Neuronal stem cell (in vitro differentiated cells): Measurements from ENCODE around the gene LTBP1.

Experiments
- DNase-seq: peaks from one replicate; pipeline ENCODE4 v3.0.0-alpha.2; 2013; ENCODE audit warnings: low spot score
- H2AFZ ChIP-seq: one replicate; pipeline ENCODE4 v1.6.1; 2013; ENCODE audit warnings: mild to moderate bottlenecking, low read length, inconsistent platforms
- H2AK5ac ChIP-seq: 2 replicates; pipeline ENCODE4 v1.6.1; 2013; ENCODE audit warnings: low read depth, mild to moderate bottlenecking, inconsistent platforms, low read length, moderate library complexity, mixed read lengths
- H2BK120ac ChIP-seq: 2 replicates; pipeline ENCODE4 v1.6.1; 2013; ENCODE audit warnings: low read depth, mild to moderate bottlenecking, inconsistent platforms, low read length, moderate library complexity, mixed read lengths
- H2BK12ac ChIP-seq: one replicate; pipeline ENCODE4 v1.6.1; 2013; ENCODE audit warnings: low read length, inconsistent platforms
- H2BK15ac ChIP-seq: 2 replicates; pipeline ENCODE4 v1.6.1; 2013; ENCODE audit warnings: mild to moderate bottlenecking, low read length, inconsistent platforms, mixed read lengths
- H2BK5ac ChIP-seq: one replicate; pipeline ENCODE4 v1.6.1; 2013; ENCODE audit warnings: inconsistent platforms, mild to moderate bottlenecking, low read length, moderate library complexity
- H3K14ac ChIP-seq: one replicate; pipeline ENCODE4 v1.6.1; 2013; ENCODE audit warnings: low read length, inconsistent platforms
- H3K18ac ChIP-seq: 2 replicates; pipeline ENCODE4 v1.6.1; 2013; ENCODE audit warnings: low read length, inconsistent platforms
- H3K23ac ChIP-seq: 2 replicates; pipeline ENCODE4 v1.6.1; 2013; ENCODE audit warnings: low read depth, mild to moderate bottlenecking, mixed read lengths, low read length, inconsistent platforms; ENCODE audit not compliant: poor library complexity
- H3K27ac ChIP-seq: replicated peaks from 3 replicates; pipeline ENCODE4 v1.5.1; 2013; ENCODE audit warnings: low read length, inconsistent platforms
- H3K27me3 ChIP-seq, 3 experiments: 2 replicates each; pipeline ENCODE4 v1.6.1; 2013; ENCODE audit warnings: low read length in 3 of 3, mild to moderate bottlenecking in 2 of 3, inconsistent platforms in 1 of 3, low read depth in 1 of 3, mixed read lengths in 1 of 3, moderate library complexity in 1 of 3; ENCODE audit not compliant: control insufficient read depth in 3 of 3, insufficient read depth in 3 of 3
- H3K36me3 ChIP-seq, 2 donors: replicated peaks in 1 of 2; 2 replicates each; pipeline ENCODE4 v1.6.1; 2013; ENCODE audit warnings: low read length in 2 of 2; ENCODE audit not compliant: control insufficient read depth in 2 of 2, insufficient read depth in 2 of 2
- H3K4ac ChIP-seq: 2 replicates; pipeline ENCODE4 v1.6.1; 2013; ENCODE audit warnings: inconsistent platforms, mild to moderate bottlenecking, low read length, moderate library complexity
- H3K4me1 ChIP-seq, 2 donors: 1 replicate in 1 of 2; 2 replicates in 1 of 2; pipeline ENCODE4 v1.6.1; 2013; ENCODE audit warnings: low read length in 2 of 2, low read depth in 1 of 2; ENCODE audit not compliant: control insufficient read depth in 2 of 2, insufficient read depth in 1 of 2
- H3K4me2 ChIP-seq: one replicate; pipeline ENCODE4 v1.6.1; 2013; ENCODE audit warnings: mild to moderate bottlenecking, low read length, inconsistent platforms; ENCODE audit not compliant: insufficient read depth, poor library complexity, severe bottlenecking
- H3K4me3 ChIP-seq, 2 donors: 2 replicates each; pipeline ENCODE4 v1.5.1; 2013; ENCODE audit warnings: low read length in 2 of 2, mild to moderate bottlenecking in 2 of 2, inconsistent platforms in 1 of 2, moderate library complexity in 1 of 2
- H3K79me1 ChIP-seq: one replicate; pipeline ENCODE4 v1.6.1; 2013; ENCODE audit warnings: low read depth, mild to moderate bottlenecking, inconsistent platforms, low read length, moderate library complexity
- H3K9ac ChIP-seq: one replicate; pipeline ENCODE4 v1.6.1; 2013; ENCODE audit warnings: mild to moderate bottlenecking, low read depth, low read length, inconsistent platforms; ENCODE audit not compliant: poor library complexity
- H3K9me3 ChIP-seq, 2 donors: replicated peaks in 1 of 2; 2 replicates each; pipeline versions ENCODE3 to v1.6.1; 2013; ENCODE audit warnings: low read length in 2 of 2, mild to moderate bottlenecking in 2 of 2, inconsistent platforms in 1 of 2, low read depth in 1 of 2, mixed read lengths in 1 of 2, moderate library complexity in 1 of 2; ENCODE audit not compliant: control insufficient read depth in 2 of 2, insufficient read depth in 1 of 2
- H4K8ac ChIP-seq: one replicate; pipeline ENCODE4 v1.6.1; 2013; ENCODE audit warnings: low read depth, mild to moderate bottlenecking, inconsistent platforms, low read length, moderate library complexity
- H4K91ac ChIP-seq: one replicate; pipeline ENCODE4 v1.6.1; 2013; ENCODE audit warnings: low read length, low read depth, mild to moderate bottlenecking, inconsistent platforms; ENCODE audit not compliant: poor library complexity
- WGBS, 2 donors: extraction: QIAGEN DNeasy Blood & Tissue Kit; methylation state at CpG; one replicate each; pipeline ENCODE4 v1.1.7; 2013; ENCODE audit warnings: missing lambda C conversion rate in 2 of 2, mixed read lengths in 1 of 2; ENCODE audit not compliant: insufficient read length in 2 of 2, insufficient replicate concordance in 1 of 2; ENCODE audit errors: extremely low coverage in 2 of 2; 5-methylcytosine and 5-hydroxymethylcytosine counted together

The LTBP1 gene

DNA sequence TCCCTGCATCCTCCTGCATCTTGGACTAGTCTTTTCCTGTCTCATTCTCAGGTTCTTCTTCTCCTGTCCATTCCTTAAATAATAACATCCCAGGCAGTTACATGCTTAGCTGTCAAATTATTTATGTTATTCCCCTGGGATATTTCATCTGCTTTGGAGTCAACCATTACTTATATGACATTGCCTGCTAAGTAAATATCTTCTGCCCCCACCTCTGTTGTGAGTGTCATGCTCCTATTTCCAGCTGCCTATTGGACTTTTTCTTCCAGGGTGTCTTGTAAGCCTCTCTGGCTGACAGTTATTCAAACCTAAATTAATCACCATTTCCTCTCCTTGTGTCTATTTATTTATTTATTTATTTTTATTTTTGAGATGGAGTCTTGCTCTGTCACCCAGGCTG lies 405.0 kb downstream of the LTBP1 start:
- Histone ChIP-seq H3K36me3 (peaks cover 0 to 14% of the 10 kb centered on the region in 2 donors), H4K91ac (no peak overlapping the region), H3K9me3 (peaks cover 4% of the 10 kb centered on the region in 2 donors)

DNA sequence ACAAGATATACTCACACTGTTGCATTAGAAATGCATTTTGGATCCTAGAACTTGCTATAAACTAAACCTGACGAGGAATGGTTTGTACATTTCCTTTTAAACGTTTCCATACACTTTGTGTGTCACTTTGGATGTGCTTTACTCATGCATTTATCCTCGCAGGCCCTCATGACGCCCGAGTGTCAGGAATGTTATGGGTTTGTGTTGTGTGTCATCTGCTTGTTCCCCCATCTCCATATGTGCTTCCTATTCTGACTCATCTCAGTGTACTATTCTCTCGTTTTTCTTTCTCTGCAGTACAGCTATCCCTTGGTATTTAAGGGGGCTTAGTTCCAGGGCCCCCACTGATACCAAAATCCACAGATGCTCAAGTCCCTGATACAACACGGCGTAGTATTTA lies 408.2 kb downstream of the LTBP1 start:
- Histone ChIP-seq H3K14ac (no peak overlapping the region), H3K27ac (no peak overlapping the region), H4K91ac (no peak overlapping the region), H3K4ac (no peak overlapping the region), H4K8ac (no peak overlapping the region), H2BK5ac (no peak overlapping the region), H2BK12ac (no peak overlapping the region), H3K9ac (no peak overlapping the region), H3K4me2 (no peak overlapping the region), H3K27me3 (no peaks in the 10 kb centered on the region), H3K18ac (no peak overlapping the region), H3K4me3 (no peak overlapping the region), H3K4me1 (no peaks in the 10 kb centered on the region), H3K36me3 (peaks cover 0 to 12% of the 10 kb centered on the region in 2 donors), H2AK5ac (no peak overlapping the region), H2BK120ac (no peak overlapping the region), H2BK15ac (no peak overlapping the region), H2AFZ (no peak overlapping the region), H3K79me1 (no peaks in the 10 kb centered on the region), H3K23ac (no peak overlapping the region), H3K9me3 (peaks cover 4% of the 10 kb centered on the region in 2 donors)
- no CpG with 5 or more reads among the region's 8 CpGs for WGBS, 2 donors
- DNase-seq = no peak

More for the DNA sequence above, 405.0 kb downstream of the LTBP1 start:
- no peak overlapping the region for H3K4ac ChIP-seq
- H2AK5ac ChIP-seq = no peak overlapping the region
- H3K23ac ChIP-seq = no peak overlapping the region
- H3K4me3 ChIP-seq = no peak overlapping the region
- no peak overlapping the region for H4K8ac ChIP-seq
- DNase-seq = no peak
- H2BK5ac ChIP-seq = no peak overlapping the region
- H3K79me1 ChIP-seq = no peaks in the 10 kb centered on the region
- no peak overlapping the region for H3K4me2 ChIP-seq
- H3K27ac ChIP-seq = no peak overlapping the region
- no peak overlapping the region for H2BK12ac ChIP-seq
- H3K14ac ChIP-seq = no peak overlapping the region
- no peak overlapping the region for H2BK15ac ChIP-seq
- H3K9ac ChIP-seq = no peak overlapping the region
- no peaks in the 10 kb centered on the region for H3K27me3 ChIP-seq
- no peak overlapping the region for H2AFZ ChIP-seq
- no peak overlapping the region for H3K18ac ChIP-seq
- H2BK120ac ChIP-seq = no peak overlapping the region
- no peaks in the 10 kb centered on the region for H3K4me1 ChIP-seq

DNA sequence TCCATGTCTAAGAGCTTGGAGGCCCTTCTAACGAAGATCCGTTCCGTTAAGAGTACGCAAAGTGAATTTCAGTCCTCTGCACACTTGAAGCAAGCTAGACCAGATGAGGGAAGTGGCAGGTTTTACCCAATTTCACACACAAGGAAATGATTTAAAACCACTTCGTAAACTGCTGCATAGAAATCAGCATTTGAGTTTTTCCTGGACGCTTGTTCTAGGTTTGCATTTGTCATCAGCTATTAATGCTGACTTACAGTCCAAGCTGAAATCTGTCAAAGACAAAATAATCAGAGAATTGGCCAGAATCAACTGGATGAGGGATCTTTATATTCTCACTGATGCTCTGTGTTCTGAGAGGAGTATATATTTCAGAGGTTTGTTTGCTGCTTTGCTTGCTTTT lies 412.1 kb downstream of the LTBP1 start:
- Histone ChIP-seq H2BK15ac (no peak overlapping the region), H3K36me3 (peaks cover 0 to 7% of the 10 kb centered on the region in 2 donors), H2AFZ (no peak overlapping the region), H3K9me3 (peaks cover 4% of the 10 kb centered on the region in 2 donors), H3K27me3 (no peaks in the 10 kb centered on the region), H2BK120ac (no peak overlapping the region), H3K4me2 (no peak overlapping the region), H3K27ac (no peak overlapping the region), H4K91ac (no peak overlapping the region), H3K9ac (no peak overlapping the region), H3K4me3 (no peak overlapping the region), H3K18ac (no peak overlapping the region), H3K79me1 (no peaks in the 10 kb centered on the region), H2BK12ac (no peak overlapping the region), H2BK5ac (no peak overlapping the region), H3K4me1 (no peaks in the 10 kb centered on the region), H2AK5ac (no peak overlapping the region), H3K23ac (no peak overlapping the region), H3K4ac (no peak overlapping the region), H4K8ac (no peak overlapping the region), H3K14ac (no peak overlapping the region)
- no CpG with 5 or more reads among the region's 6 CpGs for WGBS, 2 donors
- no peak for DNase-seq

DNA sequence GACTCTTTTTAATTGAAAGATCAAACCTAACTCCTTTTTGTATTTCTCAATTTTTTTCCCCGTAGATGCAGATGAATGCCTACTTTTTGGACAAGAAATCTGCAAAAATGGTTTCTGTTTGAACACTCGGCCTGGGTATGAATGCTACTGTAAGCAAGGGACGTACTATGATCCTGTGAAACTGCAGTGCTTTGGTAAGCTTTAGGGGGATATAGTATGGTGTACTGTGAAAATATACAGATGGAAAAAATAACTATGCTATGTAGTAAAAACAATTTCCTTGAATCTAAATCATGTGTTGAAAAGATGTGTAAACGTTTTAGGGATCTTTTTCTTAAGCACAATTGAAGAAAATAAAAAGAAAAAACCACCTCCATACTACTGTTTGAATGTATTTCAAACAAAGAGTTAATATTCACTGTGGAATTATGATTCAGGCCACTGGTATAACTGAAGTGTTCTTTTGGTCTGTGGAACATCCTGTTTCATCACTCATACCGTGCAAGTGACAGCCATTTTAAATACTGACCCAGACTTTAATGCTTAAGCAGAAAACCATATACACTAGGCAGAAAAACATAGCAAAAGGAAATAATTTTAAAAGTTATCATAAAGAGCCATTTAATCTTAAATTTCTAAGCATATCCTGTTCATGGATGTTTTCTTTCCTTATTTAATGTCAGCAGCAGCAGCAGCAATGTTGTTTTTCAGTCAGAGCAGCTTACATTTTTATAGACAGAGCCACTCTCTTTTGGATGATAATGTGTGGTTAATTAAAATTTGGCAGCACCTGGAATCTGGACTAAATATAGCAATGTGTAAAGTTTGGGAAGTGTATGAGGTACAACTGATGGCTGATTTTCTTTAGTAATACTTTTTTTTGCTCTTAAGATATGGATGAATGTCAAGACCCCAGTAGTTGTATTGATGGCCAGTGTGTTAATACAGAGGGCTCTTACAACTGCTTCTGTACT lies 416.9 kb downstream of the LTBP1 start:
- Histone ChIP-seq H2BK15ac (no peak overlapping the region), H3K4me1 (no peaks in the 10 kb centered on the region), H3K9me3 (no peaks in the 10 kb centered on the region), H3K18ac (no peak overlapping the region), H2AK5ac (no peak overlapping the region), H2AFZ (no peak overlapping the region), H3K4me3 (no peak overlapping the region), H2BK12ac (no peak overlapping the region), H4K91ac (no peak overlapping the region), H4K8ac (no peak overlapping the region), H2BK120ac (no peak overlapping the region), H3K4ac (no peak overlapping the region), H3K4me2 (no peak overlapping the region), H3K79me1 (no peaks in the 10 kb centered on the region), H3K9ac (no peak overlapping the region), H3K27ac (no peak overlapping the region), H3K14ac (no peak overlapping the region), H3K23ac (no peak overlapping the region), H2BK5ac (no peak overlapping the region), H3K36me3 (peaks cover 0 to 2% of the 10 kb centered on the region in 2 donors), H3K27me3 (no peaks in the 10 kb centered on the region)
- DNase-seq = no peak
- WGBS, 2 donors = no CpG with 5 or more reads among the region's 5 CpGs
